Measurements from ENCODE around the gene EARS2. TPM values are rescaled to one million over a fixed set of nuclear protein-coding genes. Genes with fewer than 3 reads are reported as not detected.
A peak's percentile ranks its signal among the peaks of the same experiment; 100 is the strongest.

The EARS2 gene
- total and polyA plus RNA-seq, 10 of the 15 experiments (the other 5 are each of a cell fraction or from before 2014, with no cell fraction given), result 12.9 to 65.9 (median 33.5) TPM

- no peak for DNase-seq (ENCODE audit: low read depth, low spot score)
- Histone ChIP-seq H3K9me3 (replicated peaks; ENCODE audit: control insufficient read depth, insufficient read depth, low read length) (no peaks in the 10 kb centered on the region), H3K4me3 (no peak overlapping the region), H3K27ac (ENCODE audit: control insufficient read depth, insufficient read depth) (no peak overlapping the region), H3K27me3 (replicated peaks in 1 of 2; ENCODE audit: control insufficient read depth in 2 of 2, insufficient read depth in 2 of 2, low read length in 1 of 2) (no peaks in the 10 kb centered on the region), H3K9ac (ENCODE audit: control insufficient read depth, insufficient read depth, low read length) (no peak overlapping the region), H3K4me1 (ENCODE audit: control insufficient read depth, insufficient read depth, low read length) (no peaks in the 10 kb centered on the region), H2AFZ (ENCODE audit: control insufficient read depth, low read depth, low read length) (no peak overlapping the region), H4K20me1 (ENCODE audit: control insufficient read depth, insufficient read depth) (no peaks in the 10 kb centered on the region; the same call in 1 of the 2 replicates), H3K79me2 (ENCODE audit: control insufficient read depth, insufficient read depth, low read length) (no peaks in the 10 kb centered on the region), H3K36me3 (ENCODE audit: control insufficient read depth in 2 of 2, insufficient read depth in 2 of 2, low read length in 1 of 2) (peaks cover 35 to 46% of the 10 kb centered on the region in 2 experiments), H3K4me2 (ENCODE audit: control insufficient read depth, insufficient read depth) (no peak overlapping the region)
- BruUV-seq (replicated peaks), result no TSS peak
- SMC1A ChIA-PET (ENCODE audit: uncharacterized antibody, unreplicated experiment), result no interaction called here
- 92% methylated on average over 3 of the region's 3 CpGs for WGBS (ENCODE audit: insufficient coverage, insufficient replicate concordance, low lambda C conversion rate, missing lambda C conversion rate)
- CTCF ChIA-PET, result interaction anchor here (0.6 kb wide), 1 partner anchor 331 kb away, joined by 3 read pairs; no protein-coding TSS in a partner anchor
- ATAC-seq, result no peak
- in situ Hi-C loops (cut with MboI), result no loop called here
- POLR2A ChIA-PET, result no interaction called here
- intact Hi-C loops (cut with micrococcal nuclease; ENCODE audit: unreplicated experiment), result no loop called here
- no peak for TF ChIP-seq IKZF1 (conservative IDR thresholded peaks at IDR 0.05)
- TF ChIP-seq STAT1 (conservative IDR thresholded peaks at IDR 0.05), result no peak
- TF ChIP-seq POLR2AphosphoS2 (IDR thresholded peaks at IDR 0.05; ENCODE audit: low read depth, low read length), result 0 out of 2 replicates have a peak, but pooled peaks have one; percentile 3
- FAIRE-seq, result no peak
- RAD21 ChIA-PET (ENCODE audit: unreplicated experiment), result no interaction called here
Observed at GRCh38 chr16:23479138-23479537, 78.0 kb downstream of the EARS2 start.

- 100% methylated on average over 3 of the region's 3 CpGs for WGBS (ENCODE audit: insufficient coverage, insufficient replicate concordance, low lambda C conversion rate, missing lambda C conversion rate)
- no peak overlapping the region for H2AFZ ChIP-seq (ENCODE audit: control insufficient read depth, low read depth, low read length)
- SMC1A ChIA-PET (ENCODE audit: uncharacterized antibody, unreplicated experiment), result no interaction called here
- BruUV-seq (replicated peaks), result no TSS peak
- intact Hi-C loops (cut with micrococcal nuclease; ENCODE audit: unreplicated experiment), result no loop called here
- TF ChIP-seq SMC3 (IDR thresholded peaks at IDR 0.05; ENCODE audit: borderline replicate concordance, low read length) (no peak), TCF12 (IDR thresholded peaks at IDR 0.05; ENCODE audit: low read depth, low read length) (no peak), POLR2A (IDR thresholded peaks at IDR 0.05; ENCODE audit: low read depth, low read length) (0 out of 2 replicates have a peak, but pooled peaks have one; percentile 8)
- in situ Hi-C loops (cut with MboI), result no loop called here
- RAD21 ChIA-PET (ENCODE audit: unreplicated experiment), result no interaction called here
- POLR2A ChIA-PET, result no interaction called here
- peaks cover 35 to 51% of the 10 kb centered on the region in 2 experiments for H3K36me3 ChIP-seq (ENCODE audit: control insufficient read depth in 2 of 2, insufficient read depth in 2 of 2, low read length in 1 of 2)
- DNase-seq (ENCODE audit: low read depth, low spot score), result no peak
- no peak overlapping the region for H3K4me2 ChIP-seq (ENCODE audit: control insufficient read depth, insufficient read depth)
- no peak for FAIRE-seq
- no peaks in the 10 kb centered on the region; the same call in 1 of the 2 replicates for H4K20me1 ChIP-seq (ENCODE audit: control insufficient read depth, insufficient read depth)
- no peak overlapping the region for H3K4me3 ChIP-seq
- no peaks in the 10 kb centered on the region for H3K4me1 ChIP-seq (ENCODE audit: control insufficient read depth, insufficient read depth, low read length)
- no peak overlapping the region for H3K9ac ChIP-seq (ENCODE audit: control insufficient read depth, insufficient read depth, low read length)
- no peaks in the 10 kb centered on the region for H3K79me2 ChIP-seq (ENCODE audit: control insufficient read depth, insufficient read depth, low read length)
- CTCF ChIA-PET, result no interaction called here
- no peaks in the 10 kb centered on the region for H3K27me3 ChIP-seq (replicated peaks in 1 of 2; ENCODE audit: control insufficient read depth in 2 of 2, insufficient read depth in 2 of 2, low read length in 1 of 2)
- H3K27ac ChIP-seq (ENCODE audit: control insufficient read depth, insufficient read depth), result no peak overlapping the region
- no peaks in the 10 kb centered on the region for H3K9me3 ChIP-seq (replicated peaks; ENCODE audit: control insufficient read depth, insufficient read depth, low read length)
- no peak for ATAC-seq
Observed at GRCh38 chr16:23478566-23478965, 78.6 kb downstream of the EARS2 start.

Measured in GM12878 (cell line).